PC-3 (cell line): ENCODE measurements around the gene BAHD1. TPM values are rescaled to one million over a fixed set of nuclear protein-coding genes. Genes with fewer than 3 reads are reported as not detected.

ENCODE experiments used
- ATAC-seq: fragments of 200-7000 bp; cut with Tn5 transposase; 2 replicates; pipeline ENCODE4 v1.9.1; 2020; ENCODE audit warnings: mild to moderate bottlenecking, moderate library complexity
- BruUV-seq: library from RNA; stranded (reverse); fragments of 400-500 nt; replicated peaks from 2 replicates; lab custom pipeline; 2021; lab: Mats Ljungman, UMichigan
- CTCF ChIA-PET: fragments of 300-600 bp; sonication (Branson Sonifier 250); formaldehyde crosslinking; loops from one replicate; lab custom pipeline; 2022; ENCODE audit warnings: antibody characterized with exemption; lab: Charles Lee
- POLR2A ChIA-PET: fragments of 300-600 bp; sonication (Branson Sonifier 250); formaldehyde crosslinking; loops from one replicate; lab custom pipeline; 2022; ENCODE audit warnings: antibody characterized with exemption; ENCODE audit not compliant: unreplicated experiment; lab: Charles Lee
- DNase-seq: peaks from one replicate; pipeline ENCODE4 v3.0.0-alpha.2; 2015
- H2AFZ ChIP-seq: fragments of 300-600 bp; sonication (generic); 2 replicates; pipeline ENCODE4 v1.6.0; 2016; ENCODE audit warnings: antibody characterized with exemption, low read length
- H3F3A ChIP-seq: fragments of 300-600 bp; sonication (generic); one replicate; pipeline ENCODE4 v1.6.0; 2017; ENCODE audit warnings: antibody characterized with exemption, low read length, control low read depth, mild to moderate bottlenecking; ENCODE audit not compliant: unreplicated experiment
- H3K27ac ChIP-seq: fragments of 300-600 bp; sonication (generic); 2 replicates; pipeline ENCODE4 v1.5.1; 2016; ENCODE audit warnings: mild to moderate bottlenecking, low read length
- H3K27me3 ChIP-seq: fragments of 300-600 bp; sonication (generic); 2 replicates; pipeline ENCODE4 v1.6.1; 2016; ENCODE audit warnings: low read length, mixed read lengths
- H3K36me3 ChIP-seq: fragments of 300-600 bp; sonication (generic); 2 replicates; pipeline ENCODE4 v1.6.1; 2016; ENCODE audit warnings: low read depth, mixed run types, low read length, mixed read lengths
- H3K4me1 ChIP-seq: fragments of 300-600 bp; sonication (generic); 2 replicates; pipeline ENCODE4 v1.5.1; 2016; ENCODE audit warnings: low read length; ENCODE audit not compliant: insufficient read depth
- H3K4me2 ChIP-seq: fragments of 300-600 bp; sonication (generic); 2 replicates; pipeline ENCODE4 v1.6.0; 2016; ENCODE audit warnings: low read length
- H3K4me3 ChIP-seq: fragments of 300-600 bp; sonication (generic); 2 replicates; pipeline ENCODE4 v1.5.1; 2016; ENCODE audit warnings: mild to moderate bottlenecking, low read length, mixed read lengths
- H3K79me2 ChIP-seq: fragments of 300-600 bp; sonication (generic); 2 replicates; pipeline ENCODE4 v1.6.1; 2017; ENCODE audit warnings: low read length, mixed read lengths
- H3K9ac ChIP-seq: fragments of 300-600 bp; sonication (generic); 2 replicates; pipeline ENCODE4 v1.6.0; 2016; ENCODE audit warnings: mild to moderate bottlenecking, low read length
- H3K9me2 ChIP-seq: fragments of 300-600 bp; sonication (generic); replicated peaks from 2 replicates; pipeline ENCODE4 v1.6.1; 2016; ENCODE audit warnings: mixed run types, low read length, mixed read lengths
- H3K9me3 ChIP-seq: fragments of 300-600 bp; sonication (generic); 2 replicates; pipeline ENCODE4 v1.6.1; 2016; ENCODE audit warnings: low read length, mixed read lengths
- H4K20me1 ChIP-seq: fragments of 300-600 bp; sonication (generic); 2 replicates; pipeline ENCODE4 v1.6.1; 2016; ENCODE audit warnings: low read length, mixed read lengths
- EZH2 ChIP-seq: fragments of 300-600 bp; sonication (generic); IDR thresholded peaks from one replicate; pipeline ENCODE4 v1.6.1; 2017; ENCODE audit warnings: antibody characterized with exemption, mild to moderate bottlenecking, low read length; ENCODE audit not compliant: unreplicated experiment
- EZH2phosphoT487 ChIP-seq: fragments of 300-600 bp; sonication (generic); IDR thresholded peaks from 2 replicates; pipeline ENCODE4 v1.6.1; 2018; ENCODE audit warnings: mild to moderate bottlenecking, antibody characterized with exemption, low read length, borderline replicate concordance
- intact Hi-C: fragments of 100-400 bp; cut with micrococcal nuclease; formaldehyde crosslinking; loops from 2 replicates; pipeline ENCODE4 v1.9.0; 2023
- total RNA-seq: library from RNA; depleted of rRNA; stranded (reverse); fragments of >200 nt; gene quantifications from 2 replicates; pipeline ENCODE4 v1.2.3, GENCODE V29; 2014
- TF ChIP-seq, protein P1 (sequence below): fragments of 300-600 bp; sonication (generic); conservative IDR thresholded peaks from 2 replicates; pipeline ENCODE4 v1.5.1; 2017; ENCODE audit warnings: antibody characterized with exemption, low read depth, mild to moderate bottlenecking, low read length

The BAHD1 gene
- total RNA-seq, 1 experiment from 2014 or later = 18.8 TPM

GRCh38 chr15:40414816-40415215 lies 25.9 kb upstream of the BAHD1 start:
- Histone ChIP-seq H3K4me2 (no peak overlapping the region), H3K27ac (no peak overlapping the region), H3K9me2 (no peaks in the 10 kb centered on the region), H3K27me3 (no peaks in the 10 kb centered on the region), H3K9me3 (no peaks in the 10 kb centered on the region), H3K36me3 (peaks cover 50% of the 10 kb centered on the region), H3K9ac (no peak overlapping the region), H4K20me1 (no peaks in the 10 kb centered on the region), H3F3A (no peaks in the 10 kb centered on the region), H3K4me1 (peaks cover under 1% of the 10 kb centered on the region), H2AFZ (no peak overlapping the region), H3K4me3 (no peak overlapping the region), H3K79me2 (no peaks in the 10 kb centered on the region)
- ATAC-seq (no peak), DNase-seq (no peak)
- intact Hi-C loops = no loop called here
- no TSS peak for BruUV-seq
- ChIA-PET POLR2A (interaction anchor here (0.9 kb wide), 1 partner anchor 60 kb away, joined by 4 read pairs; no protein-coding TSS in a partner anchor), CTCF (interaction anchor here (0.6 kb wide), 2 partner anchors 12 to 35 kb away, joined by 3 read pairs; no protein-coding TSS in a partner anchor)
- TF ChIP-seq EZH2 (no peak), EZH2phosphoT487 (no peak)
- TF ChIP-seq, protein P1, sequence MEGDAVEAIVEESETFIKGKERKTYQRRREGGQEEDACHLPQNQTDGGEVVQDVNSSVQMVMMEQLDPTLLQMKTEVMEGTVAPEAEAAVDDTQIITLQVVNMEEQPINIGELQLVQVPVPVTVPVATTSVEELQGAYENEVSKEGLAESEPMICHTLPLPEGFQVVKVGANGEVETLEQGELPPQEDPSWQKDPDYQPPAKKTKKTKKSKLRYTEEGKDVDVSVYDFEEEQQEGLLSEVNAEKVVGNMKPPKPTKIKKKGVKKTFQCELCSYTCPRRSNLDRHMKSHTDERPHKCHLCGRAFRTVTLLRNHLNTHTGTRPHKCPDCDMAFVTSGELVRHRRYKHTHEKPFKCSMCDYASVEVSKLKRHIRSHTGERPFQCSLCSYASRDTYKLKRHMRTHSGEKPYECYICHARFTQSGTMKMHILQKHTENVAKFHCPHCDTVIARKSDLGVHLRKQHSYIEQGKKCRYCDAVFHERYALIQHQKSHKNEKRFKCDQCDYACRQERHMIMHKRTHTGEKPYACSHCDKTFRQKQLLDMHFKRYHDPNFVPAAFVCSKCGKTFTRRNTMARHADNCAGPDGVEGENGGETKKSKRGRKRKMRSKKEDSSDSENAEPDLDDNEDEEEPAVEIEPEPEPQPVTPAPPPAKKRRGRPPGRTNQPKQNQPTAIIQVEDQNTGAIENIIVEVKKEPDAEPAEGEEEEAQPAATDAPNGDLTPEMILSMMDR = no peak

GRCh38 chr15:40415226-40415625 lies 25.5 kb upstream of the BAHD1 start:
- Histone ChIP-seq H3K4me2 (no peak overlapping the region), H3K36me3 (peaks cover 48% of the 10 kb centered on the region), H3K27me3 (no peaks in the 10 kb centered on the region), H2AFZ (no peak overlapping the region), H3K27ac (no peak overlapping the region), H3K4me3 (no peak overlapping the region), H3K79me2 (no peaks in the 10 kb centered on the region), H3K4me1 (peaks cover 5% of the 10 kb centered on the region), H3F3A (peaks cover 3% of the 10 kb centered on the region), H3K9me3 (no peaks in the 10 kb centered on the region), H3K9me2 (no peaks in the 10 kb centered on the region), H4K20me1 (no peaks in the 10 kb centered on the region), H3K9ac (no peak overlapping the region)
- no TSS peak for BruUV-seq
- no peak for DNase-seq
- TF ChIP-seq, protein P1 = no peak
- TF ChIP-seq EZH2 (no peak), EZH2phosphoT487 (no peak)
- CTCF ChIA-PET = interaction anchor here (0.6 kb wide), 2 partner anchors 12 to 35 kb away, joined by 3 read pairs; no protein-coding TSS in a partner anchor
- POLR2A ChIA-PET = interaction anchor here (0.9 kb wide), 1 partner anchor 60 kb away, joined by 4 read pairs; no protein-coding TSS in a partner anchor
- intact Hi-C loops = no loop called here
- ATAC-seq = no peak

GRCh38 chr15:40416056-40416455 lies 24.7 kb upstream of the BAHD1 start:
- Histone ChIP-seq H3K9me2 (no peaks in the 10 kb centered on the region), H3K27ac (no peak overlapping the region), H3K9me3 (no peaks in the 10 kb centered on the region), H3K79me2 (no peaks in the 10 kb centered on the region), H3K4me1 (peaks cover 13% of the 10 kb centered on the region), H3K9ac (no peak overlapping the region), H3K27me3 (no peaks in the 10 kb centered on the region), H3K36me3 (peaks cover 40% of the 10 kb centered on the region), H3K4me3 (no peak overlapping the region), H4K20me1 (no peaks in the 10 kb centered on the region), H3K4me2 (no peak overlapping the region), H3F3A (peaks cover 9% of the 10 kb centered on the region), H2AFZ (no peak overlapping the region)
- POLR2A ChIA-PET = no interaction called here
- TF ChIP-seq, protein P1 = no peak
- no peak for TF ChIP-seq EZH2phosphoT487
- no peak for TF ChIP-seq EZH2
- ATAC-seq (no peak), DNase-seq (no peak)
- CTCF ChIA-PET = no interaction called here
- no TSS peak for BruUV-seq
- intact Hi-C loops = no loop called here
